ENCODE results near the gene NOA1. TPM values are rescaled to one million over a fixed set of nuclear protein-coding genes. Genes with fewer than 3 reads are reported as not detected.

The NOA1 gene
- polyA plus RNA-seq, 3 donors: 10.4 to 12.6 (median 11.5) TPM

- H3K27me3 Mint-ChIP-seq (ENCODE audit: low read depth in 3 of 3): peaks cover 0 to 2% (median 0%) of the 10 kb centered on the region in 3 donors
- H3K27ac Mint-ChIP-seq: no peak overlapping the region
- Histone ChIP-seq H3K79me2 (ENCODE audit: insufficient read depth, low read length) (no peaks in the 10 kb centered on the region), H3K4me1 (ENCODE audit: control insufficient read depth in 1 of 2, insufficient read depth in 2 of 2, low read length in 2 of 2) (peaks cover 9 to 14% of the 10 kb centered on the region in 2 donors), H3K27me3 (ENCODE audit: control insufficient read depth in 2 of 2, insufficient read depth in 2 of 2, low read length in 2 of 2) (no peaks in the 10 kb centered on the region), H3K9me3 (replicated peaks in 1 of 2; ENCODE audit: control insufficient read depth in 1 of 2, insufficient read depth in 1 of 2, low read length in 2 of 2) (no peaks in the 10 kb centered on the region), H2AFZ (ENCODE audit: insufficient read depth, low read depth, low read length, poor library complexity, severe bottlenecking) (no peak overlapping the region), H3K4me2 (replicated peaks; ENCODE audit: extremely low read depth, low read length, poor library complexity, severe bottlenecking) (no peak overlapping the region), H3K27ac (ENCODE audit: low read depth in 1 of 2, low read length in 2 of 2) (no peak overlapping the region), H3K9ac (ENCODE audit: insufficient read depth, low read length, poor library complexity, severe bottlenecking) (no peak overlapping the region), H3K36me3 (replicated peaks in 1 of 2; ENCODE audit: control insufficient read depth in 1 of 2, insufficient read depth in 2 of 2, low read length in 2 of 2) (no peaks in the 10 kb centered on the region), H4K20me1 (ENCODE audit: insufficient read depth, low read length) (no peaks in the 10 kb centered on the region), H3K4me3 (replicated peaks in 1 of 3; ENCODE audit: low read depth in 2 of 3, low read length in 3 of 3) (no peak overlapping the region)
- peaks cover 0 to 2% (median 0%) of the 10 kb centered on the region in 7 donors for H3K9me3 Mint-ChIP-seq
- H3K36me3 Mint-ChIP-seq: no peaks in the 10 kb centered on the region
- DNase-seq: no peak
- H3K4me3 Mint-ChIP-seq: no peak overlapping the region
- TF ChIP-seq CTCF (IDR thresholded peaks at IDR 0.05): no peak
- peaks cover 15% of the 10 kb centered on the region for H3K4me1 Mint-ChIP-seq
- 100% methylated on average over 2 of the region's 9 CpGs for WGBS (ENCODE audit: insufficient coverage)
- intact Hi-C loops (cut with micrococcal nuclease): loop anchor here in 1 of 2 donors (10.0 kb wide), 1 partner anchor 49 kb away; the partner anchor contains the start of gene REST
Observed at GRCh38 chr4:56953680-56954520, 23.5 kb downstream of the NOA1 start.

- no peak overlapping the region for H3K4me3 ChIP-seq (replicated peaks in 1 of 3; ENCODE audit: low read depth in 2 of 3, low read length in 3 of 3)
- H3K79me2 ChIP-seq (ENCODE audit: insufficient read depth, low read length): no peaks in the 10 kb centered on the region
- H4K20me1 ChIP-seq (ENCODE audit: insufficient read depth, low read length): no peaks in the 10 kb centered on the region
- no peak overlapping the region for H3K9ac ChIP-seq (ENCODE audit: insufficient read depth, low read length, poor library complexity, severe bottlenecking)
- Mint-ChIP-seq H3K36me3 (peaks cover 14 to 33% of the 10 kb centered on the region in 2 donors), H3K4me3 (no peak overlapping the region), H3K9me3 (peaks cover 0 to 4% (median 0%) of the 10 kb centered on the region in 7 donors), H3K4me1 (no peaks in the 10 kb centered on the region), H3K27ac (no peak overlapping the region), H3K27me3 (ENCODE audit: low read depth in 3 of 3) (no peaks in the 10 kb centered on the region)
- H3K9me3 ChIP-seq (replicated peaks in 1 of 2; ENCODE audit: control insufficient read depth in 1 of 2, insufficient read depth in 1 of 2, low read length in 2 of 2): no peaks in the 10 kb centered on the region
- no CpG with 5 or more reads among the region's 3 CpGs for WGBS (ENCODE audit: insufficient coverage)
- intact Hi-C loops (cut with micrococcal nuclease): no loop called here
- H2AFZ ChIP-seq (ENCODE audit: insufficient read depth, low read depth, low read length, poor library complexity, severe bottlenecking): no peak overlapping the region
- H3K4me1 ChIP-seq (ENCODE audit: control insufficient read depth in 1 of 2, insufficient read depth in 2 of 2, low read length in 2 of 2): no peaks in the 10 kb centered on the region
- peaks cover 4 to 30% of the 10 kb centered on the region in 2 donors for H3K36me3 ChIP-seq (replicated peaks in 1 of 2; ENCODE audit: control insufficient read depth in 1 of 2, insufficient read depth in 2 of 2, low read length in 2 of 2)
- no peak overlapping the region for H3K27ac ChIP-seq (ENCODE audit: low read depth in 1 of 2, low read length in 2 of 2)
- DNase-seq: no peak
- no peak overlapping the region for H3K4me2 ChIP-seq (replicated peaks; ENCODE audit: extremely low read depth, low read length, poor library complexity, severe bottlenecking)
- H3K27me3 ChIP-seq (ENCODE audit: control insufficient read depth in 2 of 2, insufficient read depth in 2 of 2, low read length in 2 of 2): no peaks in the 10 kb centered on the region
- TF ChIP-seq CTCF (IDR thresholded peaks at IDR 0.05): no peak
Observed at GRCh38 chr4:56941403-56941802, 36.0 kb downstream of the NOA1 start.

Data from CD14-positive monocyte (primary cell).